H1 (cell line): ENCODE results near the gene PSMF1. TPM values are rescaled to one million over a fixed set of nuclear protein-coding genes. Genes with fewer than 3 reads are reported as not detected.

Experiments used
- ASH2L ChIP-seq: fragments of 200-600, 300-600 bp; sonication (generic); IDR thresholded peaks from one replicate; pipeline ENCODE4 v1.7.1; 2017; ENCODE audit warnings: low read length
- CHD7 ChIP-seq: fragments of 300-600 bp; sonication (generic); IDR thresholded peaks from 2 replicates; pipeline ENCODE4 v1.7.1; 2012; ENCODE audit warnings: low read length, moderate library complexity, mild to moderate bottlenecking, inconsistent platforms; ENCODE audit not compliant: insufficient replicate concordance
- NRF1 ChIP-seq: IDR thresholded peaks from 2 replicates; pipeline ENCODE4 v1.6.1; 2011; ENCODE audit warnings: mild to moderate bottlenecking, low read depth, low read length, improper control_type of control experiment
- PHF8 ChIP-seq: fragments of 200-600 bp; sonication (generic); conservative IDR thresholded peaks from 2 replicates; pipeline ENCODE4 v1.7.1; 2012; ENCODE audit warnings: low read depth, mild to moderate bottlenecking, inconsistent platforms, low read length, moderate library complexity
- polyA plus RNA-seq, 7 experiments: library from polyadenylated mRNA; depleted of rRNA in 3 of 7; stranded (reverse) in 5 of 7; unstranded in 2 of 7; fragments of >200 nt in 5 of 7; fragments of 200-250 nt in 2 of 7; gene quantifications; 1 replicate in 5 of 7; 2 replicates in 1 of 7; 4 replicates in 1 of 7; pipeline versions ENCODE4 v1.2.1 to v1.2.3, GENCODE V29; 2011 to 2013; ENCODE audit warnings: missing spikeins in 2 of 7, mixed read lengths in 2 of 7
- total RNA-seq: library from RNA; stranded (reverse); fragmentation: NEBNext Ultra II Directional; extraction: Animal tissue kit (Norgen Biotek cat#: 25700); gene quantifications from 2 replicates; pipeline ENCODE4 v1.2.1, GENCODE V29; 2021

PSMF1 gene
- total and polyA plus RNA-seq, 2 of the 8 experiments (the other 6 are each of a cell fraction or from before 2014, with no cell fraction given): 106 to 159 TPM

- no peak for TF ChIP-seq CHD7
- TF ChIP-seq ASH2L: no peak
- no peak for TF ChIP-seq PHF8
- no peak for TF ChIP-seq NRF1
These were observed 31.0 kb upstream of the PSMF1 start (continued) for GRCh38 chr20:1087311-1087905.
